Measurements from ENCODE around the gene FAM47B. TPM values are rescaled to one million over a fixed set of nuclear protein-coding genes. Genes with fewer than 3 reads are reported as not detected.

Gene FAM47B
- polyA plus RNA-seq (2013, experiment 1 of 2), result not detected
- not detected for polyA plus RNA-seq (2013, experiment 2 of 2)

DNA sequence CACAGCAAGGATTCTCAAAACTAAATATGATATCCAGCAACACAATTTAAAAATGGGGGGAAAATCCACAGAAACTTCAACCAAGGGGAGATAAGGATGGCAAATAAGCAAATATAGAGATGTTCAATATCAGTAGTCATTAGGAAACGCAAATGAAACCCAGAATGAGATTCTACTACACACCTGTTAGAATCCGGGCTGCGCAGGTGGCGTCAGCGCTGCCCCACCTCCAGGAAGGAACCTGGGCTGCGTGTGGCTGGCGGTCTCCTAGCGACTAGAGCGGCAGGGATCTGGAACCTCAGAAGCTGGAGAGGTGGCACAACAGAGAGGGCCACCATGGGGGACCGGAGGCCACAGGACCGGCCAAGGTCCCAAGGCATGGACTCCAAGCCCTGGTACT lies at the start of gene FAM47B:
FAM47B (plus strand) TSS at position 301 of the 400 bp plus-strand sequence; CDS start at position 337, 36 bp downstream.
- H3K4me1 ChIP-seq (ENCODE audit: control insufficient read depth, insufficient read depth, low read length, poor library complexity, severe bottlenecking), result no peaks in the 10 kb centered on the region
- WGBS, 2 experiments (ENCODE audit: insufficient coverage in 2 of 2), result 87 to 100% methylated on average over 2 to 3 of the region's 11 CpGs
- no peaks in the 10 kb centered on the region for H3K9me3 ChIP-seq (ENCODE audit: control insufficient read depth, low read length)
- H3K36me3 ChIP-seq (ENCODE audit: control insufficient read depth, insufficient read depth, low read length), result no peaks in the 10 kb centered on the region
- no peak within 1 kb of the TSS for H3K27ac ChIP-seq (ENCODE audit: low read depth, low read length, severe bottlenecking)
- no peak within 1 kb of the TSS for H3K4me3 ChIP-seq (ENCODE audit: extremely low read depth, insufficient read depth, low read length, poor library complexity, severe bottlenecking)

DNA sequence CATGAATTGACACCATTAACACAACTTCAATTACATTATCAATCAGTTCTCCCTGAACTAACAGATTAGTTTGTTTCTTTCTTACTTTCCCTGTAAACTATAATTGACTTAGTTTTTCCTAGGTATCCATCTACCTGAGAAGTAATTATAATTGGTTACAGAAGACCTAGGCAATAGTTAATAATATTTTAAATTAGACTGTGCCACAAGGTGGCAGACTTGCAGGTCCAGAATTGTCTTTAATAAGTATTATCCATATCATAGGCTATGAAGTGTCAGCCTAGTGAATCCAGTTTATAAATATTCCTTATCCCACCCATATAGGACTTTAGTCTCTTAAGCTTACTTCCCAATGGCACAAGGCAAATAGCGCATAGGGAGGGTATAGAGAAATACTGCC lies 48.9 kb upstream of the FAM47B start:
- no peaks in the 10 kb centered on the region for H3K36me3 ChIP-seq (ENCODE audit: control insufficient read depth, insufficient read depth, low read length)
- no peak overlapping the region for H3K4me3 ChIP-seq (ENCODE audit: extremely low read depth, insufficient read depth, low read length, poor library complexity, severe bottlenecking)
- WGBS, 2 experiments (ENCODE audit: insufficient coverage in 2 of 2), result no CpG with 5 or more reads among the region's 1 CpG
- H3K4me1 ChIP-seq (ENCODE audit: control insufficient read depth, insufficient read depth, low read length, poor library complexity, severe bottlenecking), result no peaks in the 10 kb centered on the region
- no peaks in the 10 kb centered on the region for H3K9me3 ChIP-seq (ENCODE audit: control insufficient read depth, low read length)
- no peak overlapping the region for H3K27ac ChIP-seq (ENCODE audit: low read depth, low read length, severe bottlenecking)

DNA sequence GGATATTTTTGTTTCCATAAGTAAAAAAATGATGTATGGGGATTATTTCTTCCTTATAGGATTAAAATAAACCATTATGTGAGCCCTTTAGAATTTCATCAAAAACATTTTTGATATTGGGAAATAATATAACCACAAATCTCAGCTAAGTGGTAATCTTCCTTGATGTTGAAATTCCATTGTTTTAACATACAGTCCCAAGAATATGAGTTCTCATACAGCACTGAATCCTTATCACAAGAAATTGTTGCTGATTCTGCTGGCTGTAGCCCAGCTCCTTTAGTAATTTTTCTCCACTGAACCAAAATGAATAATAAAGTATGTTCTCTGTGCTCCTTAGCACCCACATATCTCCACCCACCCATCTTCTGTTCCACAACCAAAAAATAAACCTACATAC lies 41.9 kb upstream of the FAM47B start:
- Histone ChIP-seq H3K27ac (ENCODE audit: low read depth, low read length, severe bottlenecking) (no peak overlapping the region), H3K4me3 (ENCODE audit: extremely low read depth, insufficient read depth, low read length, poor library complexity, severe bottlenecking) (no peak overlapping the region), H3K36me3 (ENCODE audit: control insufficient read depth, insufficient read depth, low read length) (no peaks in the 10 kb centered on the region), H3K9me3 (ENCODE audit: control insufficient read depth, low read length) (no peaks in the 10 kb centered on the region), H3K4me1 (ENCODE audit: control insufficient read depth, insufficient read depth, low read length, poor library complexity, severe bottlenecking) (no peaks in the 10 kb centered on the region)

DNA sequence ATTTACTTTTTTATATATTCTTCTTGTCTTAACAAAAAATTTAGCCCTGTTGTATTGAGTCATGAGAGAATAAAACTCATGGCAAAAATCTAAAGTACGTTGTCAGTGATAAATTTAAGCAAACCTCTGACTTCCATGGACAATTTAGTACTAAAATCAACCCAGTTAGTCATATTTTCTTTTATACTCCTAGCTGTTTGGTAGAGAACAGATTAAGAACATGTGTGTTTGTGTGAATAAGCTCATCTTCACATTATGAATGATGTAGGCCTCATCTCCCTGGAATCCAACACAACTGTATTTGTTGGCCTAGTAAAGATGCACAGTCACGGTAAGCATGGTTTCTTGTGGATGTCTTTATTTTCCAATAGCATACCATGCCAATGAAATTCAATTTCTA lies 40.8 kb upstream of the FAM47B start:
- Histone ChIP-seq H3K36me3 (ENCODE audit: control insufficient read depth, insufficient read depth, low read length) (no peaks in the 10 kb centered on the region), H3K9me3 (ENCODE audit: control insufficient read depth, low read length) (no peaks in the 10 kb centered on the region), H3K4me3 (ENCODE audit: extremely low read depth, insufficient read depth, low read length, poor library complexity, severe bottlenecking) (no peak overlapping the region), H3K4me1 (ENCODE audit: control insufficient read depth, insufficient read depth, low read length, poor library complexity, severe bottlenecking) (no peaks in the 10 kb centered on the region), H3K27ac (ENCODE audit: low read depth, low read length, severe bottlenecking) (no peak overlapping the region)
- WGBS, 2 experiments (ENCODE audit: insufficient coverage in 2 of 2), result no CpG with 5 or more reads among the region's 2 CpGs

DNA sequence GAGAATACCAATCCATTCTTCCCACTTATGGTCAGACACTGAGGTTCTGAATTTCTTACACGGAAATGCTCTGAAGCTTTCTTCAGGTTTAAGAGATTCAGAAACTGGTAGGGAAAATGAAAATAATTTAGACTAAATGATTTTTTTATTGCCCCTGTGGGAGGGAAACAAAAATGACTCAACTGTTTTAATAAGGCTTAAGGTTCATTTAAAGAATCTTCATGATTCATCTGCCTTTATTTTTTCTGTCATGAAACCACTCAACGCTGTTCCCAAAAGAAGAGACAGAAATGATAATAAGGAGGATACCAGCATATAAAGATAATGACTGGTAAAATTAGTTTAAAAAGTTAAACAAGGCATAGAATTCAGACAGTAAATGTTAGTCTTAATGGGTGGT lies 39.3 kb upstream of the FAM47B start:
- Histone ChIP-seq H3K9me3 (ENCODE audit: control insufficient read depth, low read length) (no peaks in the 10 kb centered on the region), H3K36me3 (ENCODE audit: control insufficient read depth, insufficient read depth, low read length) (no peaks in the 10 kb centered on the region), H3K27ac (ENCODE audit: low read depth, low read length, severe bottlenecking) (no peak overlapping the region), H3K4me1 (ENCODE audit: control insufficient read depth, insufficient read depth, low read length, poor library complexity, severe bottlenecking) (no peaks in the 10 kb centered on the region), H3K4me3 (ENCODE audit: extremely low read depth, insufficient read depth, low read length, poor library complexity, severe bottlenecking) (no peak overlapping the region)
- WGBS, 2 experiments (ENCODE audit: insufficient coverage in 2 of 2), result no CpG with 5 or more reads among the region's 2 CpGs

DNA sequence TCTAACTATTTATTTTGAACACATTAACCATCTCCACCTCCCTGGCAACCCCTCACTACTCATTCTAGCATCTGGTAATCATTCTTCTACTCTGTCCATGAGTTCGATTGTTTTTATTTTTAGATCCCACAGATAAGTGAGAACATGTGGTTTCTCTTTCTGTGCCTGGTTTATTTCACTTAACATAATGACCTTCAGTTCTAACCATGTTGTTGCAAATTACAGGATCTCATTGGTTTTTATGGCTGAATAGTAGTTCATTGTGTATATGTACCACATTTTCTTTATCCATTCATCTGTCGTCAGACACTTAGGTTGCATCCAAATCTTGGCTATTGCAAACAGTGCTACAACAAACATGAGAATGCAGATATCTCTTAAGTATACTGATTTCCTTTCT lies 33.4 kb upstream of the FAM47B start:
- H3K27ac ChIP-seq (ENCODE audit: low read depth, low read length, severe bottlenecking), result no peak overlapping the region
- 80% methylated on average over 1 of the region's 2 CpGs; no CpG with 5 or more reads in 1 of the 2 experiments for WGBS, 2 experiments (ENCODE audit: insufficient coverage in 2 of 2)
- no peak overlapping the region for H3K4me3 ChIP-seq (ENCODE audit: extremely low read depth, insufficient read depth, low read length, poor library complexity, severe bottlenecking)
- H3K9me3 ChIP-seq (ENCODE audit: control insufficient read depth, low read length), result no peaks in the 10 kb centered on the region
- H3K36me3 ChIP-seq (ENCODE audit: control insufficient read depth, insufficient read depth, low read length), result no peaks in the 10 kb centered on the region
- no peaks in the 10 kb centered on the region for H3K4me1 ChIP-seq (ENCODE audit: control insufficient read depth, insufficient read depth, low read length, poor library complexity, severe bottlenecking)

DNA sequence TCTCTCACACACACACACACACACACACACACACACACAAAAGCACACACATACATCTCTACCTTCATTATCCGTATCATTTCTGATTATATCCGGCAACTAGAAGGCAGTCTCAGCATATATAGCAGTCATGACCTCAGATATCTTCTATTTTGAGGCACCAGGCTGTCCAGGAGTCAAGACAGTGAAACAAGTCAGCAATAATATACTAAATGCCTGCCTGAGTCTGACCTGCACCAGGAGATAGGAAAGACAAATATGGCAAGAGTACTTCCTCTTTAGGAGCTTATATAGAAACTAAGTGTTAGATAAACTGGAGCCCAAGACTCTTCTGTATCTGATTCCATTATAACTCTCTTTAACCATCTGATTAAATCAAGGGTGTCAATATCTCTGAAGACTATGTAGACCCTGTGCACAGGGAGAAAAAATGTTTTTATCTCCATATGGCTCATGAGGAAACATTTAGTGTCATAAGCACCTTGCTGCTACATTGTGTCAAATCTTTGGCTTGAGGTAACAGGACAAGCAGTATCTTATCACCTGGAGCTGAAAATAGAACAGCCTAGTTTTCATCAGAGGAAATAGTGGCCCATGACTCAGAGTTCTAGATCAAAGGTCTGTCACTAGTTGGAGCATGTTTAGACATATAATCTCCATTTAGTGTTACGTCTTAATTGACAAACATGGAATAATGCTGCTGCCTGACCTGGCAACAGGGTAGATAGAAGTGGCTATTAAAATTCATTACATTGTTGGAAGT lies 27.0 kb upstream of the FAM47B start:
- Histone ChIP-seq H3K9me3 (ENCODE audit: control insufficient read depth, low read length) (no peaks in the 10 kb centered on the region), H3K4me1 (ENCODE audit: control insufficient read depth, insufficient read depth, low read length, poor library complexity, severe bottlenecking) (no peaks in the 10 kb centered on the region), H3K36me3 (ENCODE audit: control insufficient read depth, insufficient read depth, low read length) (no peaks in the 10 kb centered on the region), H3K27ac (ENCODE audit: low read depth, low read length, severe bottlenecking) (no peak overlapping the region), H3K4me3 (ENCODE audit: extremely low read depth, insufficient read depth, low read length, poor library complexity, severe bottlenecking) (no peak overlapping the region)
- 100% methylated on average over 1 of the region's 3 CpGs; no CpG with 5 or more reads in 1 of the 2 experiments for WGBS, 2 experiments (ENCODE audit: insufficient coverage in 2 of 2)

DNA sequence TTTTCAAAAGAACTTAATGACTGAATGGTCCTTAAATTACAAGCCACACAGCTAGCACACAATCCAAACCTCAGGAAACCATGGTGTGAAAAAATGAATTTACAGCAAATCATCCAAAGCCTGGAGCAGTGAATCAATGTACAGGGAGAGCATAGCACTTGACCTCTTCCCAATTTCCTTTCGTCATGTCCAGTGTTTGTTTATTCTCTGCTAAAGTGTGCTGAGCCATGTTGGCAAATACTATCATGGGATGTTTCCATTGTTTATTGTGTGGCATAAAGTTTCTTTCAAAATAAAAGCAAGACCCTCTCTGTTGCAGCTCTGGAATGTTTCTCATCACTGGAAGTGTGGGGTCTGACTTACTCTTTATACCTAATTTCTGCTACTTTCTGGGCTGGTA lies 25.4 kb upstream of the FAM47B start:
- no peaks in the 10 kb centered on the region for H3K9me3 ChIP-seq (ENCODE audit: control insufficient read depth, low read length)
- no peaks in the 10 kb centered on the region for H3K36me3 ChIP-seq (ENCODE audit: control insufficient read depth, insufficient read depth, low read length)
- H3K27ac ChIP-seq (ENCODE audit: low read depth, low read length, severe bottlenecking), result no peak overlapping the region
- H3K4me3 ChIP-seq (ENCODE audit: extremely low read depth, insufficient read depth, low read length, poor library complexity, severe bottlenecking), result no peak overlapping the region
- no peaks in the 10 kb centered on the region for H3K4me1 ChIP-seq (ENCODE audit: control insufficient read depth, insufficient read depth, low read length, poor library complexity, severe bottlenecking)
- no CpG with 5 or more reads among the region's 1 CpG for WGBS, 2 experiments (ENCODE audit: insufficient coverage in 2 of 2)

DNA sequence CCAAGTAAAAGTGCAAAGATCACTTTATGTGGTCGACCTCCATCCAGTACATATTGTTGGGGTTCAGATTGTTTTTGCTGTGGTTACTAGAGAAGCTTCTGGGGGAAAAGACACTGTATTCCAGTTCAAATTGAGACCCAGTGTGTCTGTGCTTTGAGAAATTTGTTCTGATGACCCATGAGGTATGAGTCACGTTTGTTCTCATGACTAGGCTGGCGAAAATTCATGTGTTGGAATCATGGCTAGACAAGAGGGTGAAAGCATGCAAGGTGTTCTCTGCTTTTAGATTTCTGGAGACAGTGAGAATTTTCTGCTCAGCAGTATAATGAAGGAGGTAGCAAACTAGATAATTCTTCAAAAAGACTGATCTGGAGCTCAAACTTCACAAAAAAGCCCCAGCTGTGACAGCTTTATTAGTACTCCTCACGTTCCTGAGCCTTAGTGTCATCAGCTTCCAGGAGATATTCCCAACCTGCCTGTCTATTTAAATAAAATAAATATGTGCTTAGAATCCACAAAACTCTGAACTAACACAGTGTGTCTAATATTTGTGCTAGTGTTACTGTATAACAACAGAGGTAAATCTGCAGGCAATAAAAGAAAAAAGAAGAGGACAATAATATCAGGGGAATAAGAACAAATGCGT lies 24.4 kb upstream of the FAM47B start:
- no CpG with 5 or more reads among the region's 5 CpGs for WGBS, 2 experiments (ENCODE audit: insufficient coverage in 2 of 2)
- Histone ChIP-seq H3K4me3 (ENCODE audit: extremely low read depth, insufficient read depth, low read length, poor library complexity, severe bottlenecking) (no peak overlapping the region), H3K27ac (ENCODE audit: low read depth, low read length, severe bottlenecking) (no peak overlapping the region), H3K9me3 (ENCODE audit: control insufficient read depth, low read length) (no peaks in the 10 kb centered on the region), H3K36me3 (ENCODE audit: control insufficient read depth, insufficient read depth, low read length) (no peaks in the 10 kb centered on the region), H3K4me1 (ENCODE audit: control insufficient read depth, insufficient read depth, low read length, poor library complexity, severe bottlenecking) (no peaks in the 10 kb centered on the region)

DNA sequence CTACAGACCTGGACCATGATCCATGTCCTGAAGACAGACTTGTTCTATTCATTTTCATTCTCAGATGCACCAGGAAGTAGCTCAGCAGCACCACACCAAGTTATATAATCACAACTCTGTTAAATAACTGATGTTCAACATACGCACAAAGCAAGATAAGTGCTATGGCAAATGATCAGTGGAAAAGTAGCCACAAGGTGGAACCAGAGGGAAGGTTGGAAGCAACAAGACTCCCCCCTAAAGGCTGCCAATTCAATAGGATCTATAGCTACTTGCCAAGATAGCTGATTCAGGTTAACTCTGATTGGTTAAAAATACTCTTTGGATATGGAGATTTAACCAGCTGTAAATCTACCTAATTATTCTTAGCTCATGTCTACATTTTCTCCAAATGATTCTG lies 23.7 kb upstream of the FAM47B start:
- no peak overlapping the region for H3K4me3 ChIP-seq (ENCODE audit: extremely low read depth, insufficient read depth, low read length, poor library complexity, severe bottlenecking)
- no peak overlapping the region for H3K27ac ChIP-seq (ENCODE audit: low read depth, low read length, severe bottlenecking)
- no peaks in the 10 kb centered on the region for H3K36me3 ChIP-seq (ENCODE audit: control insufficient read depth, insufficient read depth, low read length)
- no CpG with 5 or more reads among the region's 1 CpG for WGBS, 2 experiments (ENCODE audit: insufficient coverage in 2 of 2)
- H3K4me1 ChIP-seq (ENCODE audit: control insufficient read depth, insufficient read depth, low read length, poor library complexity, severe bottlenecking), result no peaks in the 10 kb centered on the region
- no peaks in the 10 kb centered on the region for H3K9me3 ChIP-seq (ENCODE audit: control insufficient read depth, low read length)

DNA sequence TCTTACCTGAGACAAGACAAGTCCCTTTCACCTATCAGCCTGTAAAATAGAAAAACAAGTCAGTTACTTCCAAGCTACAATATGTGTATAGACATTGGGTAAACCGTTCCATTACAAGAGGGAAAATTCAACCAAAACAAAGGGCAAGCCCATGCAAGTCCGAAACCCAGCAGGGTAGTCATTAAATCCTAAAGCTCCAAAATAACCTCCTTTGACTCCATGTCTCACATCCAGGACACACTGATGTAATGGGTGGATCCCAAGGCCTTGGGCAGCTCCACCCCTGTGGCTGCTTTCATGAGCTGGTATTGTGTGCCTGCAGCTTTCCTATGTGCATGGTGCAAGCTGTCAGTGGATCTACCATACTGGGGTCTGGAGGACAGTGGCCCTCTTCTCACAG lies 14.7 kb upstream of the FAM47B start:
- Histone ChIP-seq H3K27ac (ENCODE audit: low read depth, low read length, severe bottlenecking) (no peak overlapping the region), H3K9me3 (ENCODE audit: control insufficient read depth, low read length) (no peaks in the 10 kb centered on the region), H3K36me3 (ENCODE audit: control insufficient read depth, insufficient read depth, low read length) (no peaks in the 10 kb centered on the region), H3K4me1 (ENCODE audit: control insufficient read depth, insufficient read depth, low read length, poor library complexity, severe bottlenecking) (no peaks in the 10 kb centered on the region), H3K4me3 (ENCODE audit: extremely low read depth, insufficient read depth, low read length, poor library complexity, severe bottlenecking) (no peak overlapping the region)
- no CpG with 5 or more reads among the region's 2 CpGs for WGBS, 2 experiments (ENCODE audit: insufficient coverage in 2 of 2)

Measured in mesodermal cell (in vitro differentiated cells).